ENCODE measurements around the gene SLC40A1. TPM values are rescaled to one million over a fixed set of nuclear protein-coding genes. Genes with fewer than 3 reads are reported as not detected.

Gene SLC40A1
- total RNA-seq, 1 donor from 2014 or later: 30.3 TPM

DNA sequence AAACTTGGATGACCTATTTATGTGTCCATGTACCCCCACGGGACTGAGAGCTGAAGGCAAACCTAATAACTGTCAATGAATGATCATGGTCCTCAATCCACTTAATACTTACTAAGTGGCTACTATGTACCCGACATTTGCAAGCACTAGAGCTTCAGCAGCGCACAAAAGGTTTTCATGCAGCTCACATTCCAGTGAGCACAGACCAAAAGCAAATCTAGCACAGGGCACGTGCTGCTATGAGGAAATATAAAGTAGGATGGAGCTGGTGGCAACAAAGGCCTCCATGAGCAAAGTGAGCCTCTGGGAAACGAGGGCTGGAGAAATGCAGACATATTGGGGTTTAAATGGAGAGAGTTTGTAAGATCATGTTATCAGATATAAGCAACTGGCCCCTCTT, 3.5 kb downstream of the SLC40A1 start:
- intact Hi-C loops (cut with DNase I): loop anchor here (5.0 kb wide), 1 partner anchor 85 kb away; the partner anchor contains the start of gene ASNSD1
- no peak for DNase-seq (ENCODE audit: low spot score)

DNA sequence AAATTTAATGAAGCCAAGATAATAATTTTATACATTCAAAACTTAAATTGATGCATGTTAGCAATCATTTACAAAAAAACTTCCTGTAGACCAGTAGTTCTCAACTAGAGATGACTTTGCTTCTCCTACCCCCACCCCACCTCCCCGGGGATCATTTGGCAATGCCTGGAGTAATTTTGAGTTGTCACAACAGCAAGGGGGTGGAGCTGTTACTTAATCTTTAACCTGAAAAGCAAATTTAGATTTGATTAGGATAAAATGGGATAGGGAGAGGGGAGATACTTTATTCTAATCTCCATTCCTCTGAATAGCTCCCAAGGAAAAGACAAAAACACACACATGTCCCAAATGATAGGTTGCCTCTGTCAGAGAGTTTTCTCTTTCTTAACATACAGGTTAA, 4.2 kb downstream of the SLC40A1 start:
- peak; percentile 77 for DNase-seq (ENCODE audit: low spot score)
- intact Hi-C loops (cut with DNase I): loop anchor here (5.0 kb wide), 1 partner anchor 86 kb away; the partner anchor contains the start of gene ASNSD1

DNA sequence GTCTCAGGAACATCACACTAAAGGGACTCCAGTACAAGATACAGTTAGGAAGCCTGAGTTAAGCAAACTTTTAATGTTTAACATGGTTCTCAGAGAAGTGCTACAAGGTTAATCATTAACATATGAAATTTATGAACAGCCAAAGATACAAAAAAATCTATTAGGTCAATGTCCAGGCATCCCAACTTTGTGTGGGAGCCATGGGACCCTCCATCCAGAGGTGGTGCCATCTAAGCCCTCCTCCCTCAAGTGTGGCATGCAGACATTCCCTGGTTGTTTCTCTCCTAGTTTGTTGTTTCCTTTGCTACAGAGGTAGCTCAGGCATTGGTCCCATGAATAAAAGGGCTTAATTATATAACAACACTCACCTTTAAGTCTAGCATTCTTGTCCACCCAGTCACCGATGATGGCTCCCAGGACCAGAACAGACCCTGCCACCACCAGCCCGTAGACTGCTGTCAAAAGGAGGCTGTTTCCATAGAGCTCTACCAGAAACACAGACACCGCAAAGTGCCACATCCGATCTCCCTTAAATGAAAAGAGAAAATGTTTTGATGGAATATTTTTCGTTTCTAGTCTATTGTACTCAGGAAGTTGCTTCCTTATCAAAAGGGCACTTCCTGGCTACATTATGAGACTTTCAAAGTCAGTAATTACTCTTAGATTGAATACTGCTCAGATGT, 5.7 kb downstream of the SLC40A1 start:
- no peak for DNase-seq (ENCODE audit: low spot score)
- intact Hi-C loops (cut with DNase I): loop anchor here (5.0 kb wide), 1 partner anchor 87 kb away; the partner anchor contains the start of gene ASNSD1

DNA sequence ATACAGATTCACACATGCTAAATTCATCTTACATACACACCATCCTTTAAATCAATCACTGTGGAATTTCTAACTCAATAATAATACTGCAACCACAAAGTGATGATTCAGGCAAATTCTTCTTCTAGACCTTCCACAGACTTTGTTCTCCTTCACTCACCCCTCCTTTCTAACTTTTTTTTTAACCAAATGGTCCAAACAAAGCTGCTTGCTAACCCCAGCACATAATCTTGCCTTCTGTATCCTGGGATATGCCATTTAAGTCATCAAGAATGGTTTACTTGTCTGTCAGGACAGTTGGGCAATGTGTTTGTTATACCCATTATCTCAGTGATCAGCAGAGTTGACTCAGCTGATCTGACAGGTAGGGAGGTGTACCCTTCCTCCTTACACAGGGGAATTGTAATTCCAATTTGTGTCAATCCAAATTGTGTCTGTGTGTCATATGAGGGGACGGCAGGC, 10.0 kb downstream of the SLC40A1 start:
- intact Hi-C loops (cut with DNase I): no loop called here
- DNase-seq (ENCODE audit: low spot score): no peak

- intact Hi-C loops (cut with DNase I): no loop called here
- no peak for DNase-seq (ENCODE audit: low spot score)
Measured at GRCh38 chr2:189569295-189569910, 11.2 kb downstream of the SLC40A1 start.

- DNase-seq (ENCODE audit: low spot score): no peak
- intact Hi-C loops (cut with DNase I): no loop called here
Measured at GRCh38 chr2:189566046-189566445, 14.5 kb downstream of the SLC40A1 start.

DNA sequence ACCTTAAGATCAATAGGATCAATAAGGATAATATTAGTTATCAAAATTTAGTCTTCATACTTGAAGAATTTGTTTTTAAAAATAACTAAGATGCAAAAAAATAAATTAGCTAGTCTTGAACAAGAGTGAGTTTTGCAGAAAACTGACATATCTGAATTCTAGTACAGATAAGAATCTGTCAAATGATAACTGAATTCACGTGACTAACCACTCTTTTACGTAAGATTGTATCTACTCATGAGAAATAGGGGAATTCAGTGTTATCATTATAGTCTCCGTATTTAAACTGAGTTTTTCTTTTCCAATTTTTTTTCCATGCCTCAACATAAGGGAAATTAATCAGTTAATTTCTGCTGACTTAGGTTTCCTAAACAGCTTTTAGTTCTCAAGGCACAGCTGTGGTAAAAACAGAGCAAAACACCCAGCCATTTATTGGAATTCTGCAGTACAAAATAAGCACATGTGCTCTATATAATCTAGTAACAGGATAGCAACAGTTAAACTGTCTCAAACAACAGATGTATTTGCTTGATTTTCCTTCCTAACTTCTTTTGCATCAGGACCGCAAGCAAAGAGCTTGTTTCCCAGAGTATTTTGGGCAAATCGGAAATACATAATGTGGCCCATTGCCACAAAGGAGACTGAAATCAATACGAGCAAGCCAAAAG, 19.1 kb downstream of the SLC40A1 start:
- intact Hi-C loops (cut with DNase I): no loop called here

DNA sequence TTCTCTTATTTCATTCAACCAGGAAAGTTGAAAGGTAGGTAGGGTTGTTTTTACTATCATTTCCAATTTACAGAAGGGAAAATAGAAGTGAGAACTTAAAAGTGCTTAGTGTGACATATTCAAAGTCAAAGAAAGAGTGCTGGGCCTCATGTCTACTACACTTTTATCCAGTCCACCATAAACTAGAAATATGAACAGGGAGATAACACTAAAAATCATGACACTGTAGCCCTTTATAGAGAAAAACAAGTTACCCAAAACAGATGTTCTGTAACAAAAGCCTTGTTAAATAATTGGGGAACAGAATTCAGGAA, 20.4 kb downstream of the SLC40A1 start:
- intact Hi-C loops (cut with DNase I): no loop called here
- DNase-seq (ENCODE audit: low spot score): no peak

More for the DNA sequence above, 19.1 kb downstream of the SLC40A1 start:
- DNase-seq (ENCODE audit: low spot score): no peak

DNA sequence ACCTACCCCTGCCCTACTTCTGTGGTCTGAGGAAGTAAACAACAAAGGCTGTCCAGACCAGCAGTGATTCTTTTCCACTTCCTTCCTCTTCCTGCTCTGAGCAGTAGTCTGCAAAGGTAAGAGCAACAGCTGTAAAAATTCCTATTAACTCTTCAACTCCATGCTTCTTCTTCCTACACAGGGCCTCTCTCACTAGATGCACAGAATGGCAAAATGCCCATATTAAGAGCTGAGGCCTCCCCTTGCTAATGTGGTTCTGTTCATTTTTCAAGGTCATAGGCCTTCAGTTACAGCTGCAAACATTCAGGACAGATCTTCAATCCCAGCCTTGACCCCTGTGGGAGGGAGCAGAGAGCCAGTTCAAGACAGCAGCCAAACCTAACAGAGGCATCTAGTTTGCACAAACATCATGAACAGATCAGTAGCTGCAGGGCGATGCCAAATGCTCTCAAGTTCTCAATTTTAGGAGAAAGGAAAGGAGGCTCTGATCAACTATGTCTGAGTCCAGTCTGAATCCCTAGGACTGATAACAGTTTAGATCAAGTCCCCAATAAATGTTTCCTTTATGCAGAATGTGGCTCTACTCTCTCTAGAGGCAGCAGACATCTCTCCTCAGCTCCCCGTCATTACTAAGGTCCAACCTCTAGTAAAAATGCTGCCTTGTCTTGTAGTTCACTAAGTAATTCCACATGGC, 20.9 kb downstream of the SLC40A1 start:
- DNase-seq (ENCODE audit: low spot score): no peak
- intact Hi-C loops (cut with DNase I): no loop called here

- no peak for DNase-seq (ENCODE audit: low spot score)
- intact Hi-C loops (cut with DNase I): no loop called here
Measured at GRCh38 chr2:189558516-189559272, 21.9 kb downstream of the SLC40A1 start.

GRCh38 chr2:189557373-189557772, 23.2 kb downstream of the SLC40A1 start:
- no peak for DNase-seq (ENCODE audit: low spot score)
- intact Hi-C loops (cut with DNase I): no loop called here

GRCh38 chr2:189556526-189556925, 24.1 kb downstream of the SLC40A1 start:
- DNase-seq (ENCODE audit: low spot score): no peak
- intact Hi-C loops (cut with DNase I): no loop called here

GRCh38 chr2:189555232-189555631, 25.4 kb downstream of the SLC40A1 start:
- DNase-seq (ENCODE audit: low spot score): no peak
- intact Hi-C loops (cut with DNase I): no loop called here

DNA sequence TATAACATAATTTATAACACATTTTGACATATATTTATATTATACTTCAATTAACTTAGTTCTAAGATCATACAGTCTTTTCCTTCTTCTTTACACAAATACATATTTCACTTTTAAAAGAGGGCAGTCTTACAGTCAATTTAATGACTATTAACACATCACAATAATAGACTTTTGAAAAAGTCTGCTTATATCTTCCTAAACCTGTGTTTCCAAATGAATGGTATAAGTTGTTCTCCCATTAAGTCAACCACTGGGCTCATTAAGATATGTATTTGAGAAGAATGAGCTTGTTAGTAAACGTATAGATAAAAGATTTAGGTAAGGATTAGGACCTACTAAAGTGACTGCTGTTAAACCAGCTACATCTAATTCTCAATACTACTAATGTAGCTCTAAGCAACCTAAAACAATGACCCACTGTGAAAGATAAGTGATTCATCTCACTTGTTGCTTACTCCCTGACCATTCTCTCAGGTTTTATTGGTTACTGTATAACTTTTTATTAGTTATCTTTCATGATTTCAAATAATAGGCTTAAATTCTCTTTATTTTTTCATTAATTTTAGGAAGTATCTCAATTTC, 27.0 kb downstream of the SLC40A1 start:
- no peak for DNase-seq (ENCODE audit: low spot score)
- intact Hi-C loops (cut with DNase I): no loop called here

- intact Hi-C loops (cut with DNase I): no loop called here
- DNase-seq (ENCODE audit: low spot score): no peak
Measured at GRCh38 chr2:189552991-189553404, 27.6 kb downstream of the SLC40A1 start.

DNA sequence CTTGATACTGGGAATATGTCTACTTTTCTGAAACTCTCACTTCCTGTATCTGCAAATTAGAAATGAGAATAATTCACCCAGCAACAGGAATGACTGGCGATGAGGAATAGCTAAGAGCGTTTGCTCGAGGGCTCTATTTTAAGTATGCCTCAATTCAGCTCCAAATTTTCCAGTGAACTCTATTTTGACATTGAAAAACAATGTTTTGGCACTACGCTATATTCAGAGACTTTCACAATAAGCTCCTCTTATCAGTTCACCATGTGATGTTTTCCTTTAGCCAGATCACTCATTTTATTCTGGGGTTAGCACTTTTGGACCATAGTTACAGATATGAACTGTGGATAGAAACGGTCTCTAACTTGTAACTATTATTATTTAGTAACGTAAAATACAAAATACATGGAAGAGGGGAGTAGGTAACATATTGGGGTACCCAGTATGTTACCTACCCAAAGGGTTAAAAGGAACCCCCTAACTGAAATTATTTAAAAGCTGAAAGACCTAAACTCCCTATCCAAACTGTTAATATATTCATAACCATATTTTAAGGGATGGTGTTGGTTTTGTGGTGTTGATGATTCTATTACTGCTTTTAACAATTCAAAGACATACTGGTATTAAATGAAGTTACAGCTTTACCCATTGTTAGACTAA, 28.1 kb downstream of the SLC40A1 start:
- no peak for DNase-seq (ENCODE audit: low spot score)
- intact Hi-C loops (cut with DNase I): no loop called here

- DNase-seq (ENCODE audit: low spot score): no peak
- intact Hi-C loops (cut with DNase I): no loop called here
Measured at GRCh38 chr2:189551808-189552207, 28.8 kb downstream of the SLC40A1 start.

GRCh38 chr2:189549449-189549832, 31.1 kb downstream of the SLC40A1 start:
- no peak for DNase-seq (ENCODE audit: low spot score)
- intact Hi-C loops (cut with DNase I): no loop called here

Measured in cardiac septum (tissue), 1 donor.